K562 (cell line): Measurements from ENCODE around the gene UBQLNL. TPM values are rescaled to one million over a fixed set of nuclear protein-coding genes. Genes with fewer than 3 reads are reported as not detected.
A peak's percentile ranks its signal among the peaks of the same experiment; 100 is the strongest.

Experiments
- CBFA2T3 ChIP-seq: fragments of 450-650 bp; IDR thresholded peaks from 2 replicates; pipeline ENCODE4 v1.6.1; 2017
- ETV6 ChIP-seq, 3 experiments: fragments of 150-350 bp in 1 of 3; sonication (generic) in 1 of 3; formaldehyde crosslinking in 1 of 3; IDR thresholded peaks; 2 replicates each; pipeline versions ENCODE4 v1.6.1 to v1.8.0; 2014 to 2022; ENCODE audit warnings: borderline replicate concordance in 2 of 3, low read depth in 2 of 3, antibody characterized with exemption in 1 of 3, low read length in 1 of 3, mild to moderate bottlenecking in 1 of 3, missing genetic modification reagents in 1 of 3
- MYNN ChIP-seq, 2 experiments: sonication (generic); formaldehyde crosslinking in 1 of 2; IDR thresholded peaks; 2 replicates each; pipeline versions ENCODE4 v1.5.0 to v1.6.1; 2016 to 2020; ENCODE audit warnings: antibody characterized with exemption in 1 of 2, missing genetic modification reagents in 1 of 2
- NCOA1 ChIP-seq: fragments of 450-650 bp; IDR thresholded peaks from 2 replicates; pipeline ENCODE4 v1.6.1; 2016; ENCODE audit warnings: low read depth
- NFATC3 ChIP-seq: fragments of 450-650 bp; IDR thresholded peaks from 2 replicates; pipeline ENCODE4 v1.6.1; 2017; ENCODE audit warnings: mild to moderate bottlenecking
- NR3C1 ChIP-seq: sonication (generic); formaldehyde crosslinking; IDR thresholded peaks from 2 replicates; pipeline ENCODE4 v1.8.1; 2022; ENCODE audit warnings: missing genetic modification reagents
- POLR2G ChIP-seq: fragments of 200-400 bp; formaldehyde crosslinking; IDR thresholded peaks from 2 replicates; pipeline ENCODE4 v1.6.1; 2017; ENCODE audit warnings: low read depth, mild to moderate bottlenecking, antibody characterized with exemption, low read length, moderate library complexity
- RCOR1 ChIP-seq, 2 experiments: IDR thresholded peaks; 2 replicates each; pipeline ENCODE4 v1.6.1; 2012; ENCODE audit warnings: low read depth in 2 of 2, low read length in 2 of 2, borderline replicate concordance in 1 of 2, improper control_type of control experiment in 1 of 2
- SAP30 ChIP-seq: fragments of 200-600 bp; sonication (generic); IDR thresholded peaks from 2 replicates; pipeline ENCODE4 v1.6.1; 2012; ENCODE audit warnings: borderline replicate concordance, low read depth, mild to moderate bottlenecking, moderate library complexity, low read length, control low read depth, inconsistent platforms; ENCODE audit not compliant: insufficient read depth, poor library complexity, severe bottlenecking
- SIN3B ChIP-seq: fragments of 450-650 bp; IDR thresholded peaks from 2 replicates; pipeline ENCODE4 v1.6.1; 2017; ENCODE audit warnings: low read depth, mild to moderate bottlenecking, moderate library complexity
- TCF7L2 ChIP-seq: fragments of 150-350 bp; IDR thresholded peaks from 2 replicates; pipeline ENCODE4 v1.6.1; 2016; ENCODE audit warnings: low read depth, mild to moderate bottlenecking, low read length, moderate library complexity
- ZFP36 ChIP-seq: fragments of 150-350 bp; IDR thresholded peaks from 2 replicates; pipeline ENCODE4 v1.6.1; 2018; ENCODE audit warnings: low read length, low read depth; ENCODE audit not compliant: partially characterized antibody
- ZNF165 ChIP-seq: fragments of 250-450 bp; sonication (Bioruptor Pico); IDR thresholded peaks from 2 replicates; pipeline ENCODE4 v1.4.0; 2020; ENCODE audit warnings: borderline replicate concordance
- ZNF212 ChIP-seq: fragments of 450-650 bp; formaldehyde crosslinking; IDR thresholded peaks from 2 replicates; pipeline ENCODE4 v1.4.0; 2020; ENCODE audit warnings: mild to moderate bottlenecking
- ZNF583 ChIP-seq: fragments of 250-450 bp; sonication (Bioruptor Pico); IDR thresholded peaks from 2 replicates; pipeline ENCODE4 v1.4.0; 2020
- ZNF699 ChIP-seq: fragments of 250-450 bp; sonication (Bioruptor Pico); IDR thresholded peaks from 2 replicates; pipeline ENCODE4 v1.8.0; 2021; ENCODE audit warnings: mild to moderate bottlenecking, moderate library complexity; ENCODE audit not compliant: insufficient replicate concordance
- ZNF766 ChIP-seq: fragments of 200-800 bp; sonication (Bioruptor generic); conservative IDR thresholded peaks from 2 replicates; pipeline ENCODE4 v1.6.1; 2016; ENCODE audit warnings: missing genetic modification characterization, missing compliant biosample characterization
- ZZZ3 ChIP-seq: fragments of 450-650 bp; IDR thresholded peaks from 2 replicates; pipeline ENCODE4 v1.6.1; 2016; ENCODE audit warnings: antibody characterized with exemption, mild to moderate bottlenecking, moderate library complexity
- polyA plus RNA-seq, 8 experiments: library from polyadenylated mRNA; depleted of rRNA in 4 of 8; stranded (reverse) in 5 of 8; unstranded in 3 of 8; fragments of >200 nt; fragmentation: Nextera tagmentation in 2 of 8; fragmentation: Illumina TruSeq in 1 of 8; extraction: Ambion mirVana in 2 of 8; extraction: Trizol in 1 of 8; gene quantifications; 2 replicates each; pipeline versions ENCODE4 v1.2.1 to v1.2.3, GENCODE V29; 2011 to 2014; ENCODE audit warnings: inconsistent platforms in 1 of 8, missing spikeins in 1 of 8
- total RNA-seq, 7 experiments: library from RNA; depleted of rRNA in 6 of 7; stranded (reverse); fragments of >200 nt in 6 of 7; fragmentation: Illumina TruSeq in 2 of 7; extraction: Trizol in 2 of 7; gene quantifications; 2 replicates each; pipeline versions ENCODE4 v1.2.1 to v1.2.3, GENCODE V29; 2011 to 2021; ENCODE audit warnings: low replicate concordance in 1 of 7
- TF ChIP-seq, protein P1 (sequence below), 2 experiments: fragments of 450-650 bp; IDR thresholded peaks; 2 replicates each; pipeline ENCODE4 v1.6.1; 2018; ENCODE audit warnings: mild to moderate bottlenecking in 2 of 2, low read depth in 1 of 2; ENCODE audit not compliant: partially characterized antibody in 2 of 2
- TF ChIP-seq, protein P2 (sequence below): sonication (generic); formaldehyde crosslinking; IDR thresholded peaks from 2 replicates; pipeline ENCODE4 v1.8.1; 2023; ENCODE audit warnings: mild to moderate bottlenecking, missing genetic modification reagents
- TF ChIP-seq, protein P3 (sequence below): fragments of 450-650 bp; formaldehyde crosslinking; conservative IDR thresholded peaks from 2 replicates; pipeline ENCODE4 v1.4.0; 2022; ENCODE audit warnings: mild to moderate bottlenecking, missing genetic modification characterization

The UBQLNL gene
- total and polyA plus RNA-seq, 9 of the 15 experiments (the other 6 are each of a cell fraction or from before 2014, with no cell fraction given): 0.07 to 0.27 (median 0.14) TPM

DNA sequence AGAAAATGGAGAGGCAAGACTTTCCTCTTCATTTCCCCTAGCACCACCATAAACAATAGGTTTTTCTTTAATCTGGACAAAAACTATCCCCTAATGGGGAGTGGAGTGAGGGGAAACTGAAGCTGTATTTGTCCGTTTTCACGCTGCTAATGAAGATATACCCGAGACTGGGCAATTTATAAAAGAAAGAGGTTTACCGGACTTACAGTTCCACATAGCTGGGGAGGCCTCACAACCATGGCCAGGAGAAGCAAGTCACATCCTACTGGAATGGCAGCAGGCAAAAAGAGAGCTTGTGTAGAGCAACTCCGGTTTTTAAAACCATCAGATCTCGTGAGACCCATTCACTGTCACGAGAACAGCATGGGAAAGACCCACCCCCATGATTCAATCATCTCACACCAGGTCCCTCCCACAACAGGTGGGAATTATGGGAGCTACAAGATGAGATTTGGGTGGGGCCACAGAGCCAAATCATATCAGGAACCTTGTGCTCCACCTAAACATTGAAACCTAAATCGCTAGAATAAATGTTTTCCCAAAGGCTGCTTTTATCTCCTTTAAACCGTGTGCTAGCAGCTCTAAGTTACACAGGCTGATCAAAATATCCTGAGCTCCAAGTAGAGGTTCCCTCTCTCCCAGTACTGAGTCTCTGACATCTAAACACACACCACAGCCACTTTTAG, 11.0 kb downstream of the UBQLNL start (continued):
- TF ChIP-seq, protein P1, sequence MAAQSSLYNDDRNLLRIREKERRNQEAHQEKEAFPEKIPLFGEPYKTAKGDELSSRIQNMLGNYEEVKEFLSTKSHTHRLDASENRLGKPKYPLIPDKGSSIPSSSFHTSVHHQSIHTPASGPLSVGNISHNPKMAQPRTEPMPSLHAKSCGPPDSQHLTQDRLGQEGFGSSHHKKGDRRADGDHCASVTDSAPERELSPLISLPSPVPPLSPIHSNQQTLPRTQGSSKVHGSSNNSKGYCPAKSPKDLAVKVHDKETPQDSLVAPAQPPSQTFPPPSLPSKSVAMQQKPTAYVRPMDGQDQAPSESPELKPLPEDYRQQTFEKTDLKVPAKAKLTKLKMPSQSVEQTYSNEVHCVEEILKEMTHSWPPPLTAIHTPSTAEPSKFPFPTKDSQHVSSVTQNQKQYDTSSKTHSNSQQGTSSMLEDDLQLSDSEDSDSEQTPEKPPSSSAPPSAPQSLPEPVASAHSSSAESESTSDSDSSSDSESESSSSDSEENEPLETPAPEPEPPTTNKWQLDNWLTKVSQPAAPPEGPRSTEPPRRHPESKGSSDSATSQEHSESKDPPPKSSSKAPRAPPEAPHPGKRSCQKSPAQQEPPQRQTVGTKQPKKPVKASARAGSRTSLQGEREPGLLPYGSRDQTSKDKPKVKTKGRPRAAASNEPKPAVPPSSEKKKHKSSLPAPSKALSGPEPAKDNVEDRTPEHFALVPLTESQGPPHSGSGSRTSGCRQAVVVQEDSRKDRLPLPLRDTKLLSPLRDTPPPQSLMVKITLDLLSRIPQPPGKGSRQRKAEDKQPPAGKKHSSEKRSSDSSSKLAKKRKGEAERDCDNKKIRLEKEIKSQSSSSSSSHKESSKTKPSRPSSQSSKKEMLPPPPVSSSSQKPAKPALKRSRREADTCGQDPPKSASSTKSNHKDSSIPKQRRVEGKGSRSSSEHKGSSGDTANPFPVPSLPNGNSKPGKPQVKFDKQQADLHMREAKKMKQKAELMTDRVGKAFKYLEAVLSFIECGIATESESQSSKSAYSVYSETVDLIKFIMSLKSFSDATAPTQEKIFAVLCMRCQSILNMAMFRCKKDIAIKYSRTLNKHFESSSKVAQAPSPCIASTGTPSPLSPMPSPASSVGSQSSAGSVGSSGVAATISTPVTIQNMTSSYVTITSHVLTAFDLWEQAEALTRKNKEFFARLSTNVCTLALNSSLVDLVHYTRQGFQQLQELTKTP (IDR thresholded peaks at IDR 0.05; ENCODE audit: low read depth in 1 of 2, partially characterized antibody in 2 of 2): peak in 1 of 2 experiments; percentile 80
- TF ChIP-seq CBFA2T3 (peak; percentile 20; the same call in 1 of the 2 replicates), NR3C1 (no peak), ETV6 (IDR thresholded peaks at IDR 0.05; ENCODE audit: borderline replicate concordance in 1 of 2, low read depth in 2 of 2, low read length in 1 of 2) (no peak), ETV6 (CRISPR knock-in tag; IDR thresholded peaks at IDR 0.05; ENCODE audit: borderline replicate concordance) (no peak), ZNF766 (CRISPR knock-in tag) (no peak; the same call in 1 of the 2 replicates), ZNF699 (CRISPR knock-in tag) (no peak), ZNF212 (no peak), ZNF583 (CRISPR knock-in tag) (no peak), NFATC3 (no peak), POLR2G (peak; percentile 80), ZZZ3 (no peak), TCF7L2 (no peak), SAP30 (no peak), RCOR1 (IDR thresholded peaks at IDR 0.05; ENCODE audit: borderline replicate concordance in 1 of 2, low read depth in 2 of 2, low read length in 2 of 2) (no peak), NCOA1 (no peak), MYNN (IDR thresholded peaks at IDR 0.05) (no peak), MYNN (CRISPR knock-in tag; IDR thresholded peaks at IDR 0.05) (no peak), SIN3B (peak; percentile 28; the same call in 1 of the 2 replicates), ZFP36 (no peak), ZNF165 (no peak)
- TF ChIP-seq, protein P2, sequence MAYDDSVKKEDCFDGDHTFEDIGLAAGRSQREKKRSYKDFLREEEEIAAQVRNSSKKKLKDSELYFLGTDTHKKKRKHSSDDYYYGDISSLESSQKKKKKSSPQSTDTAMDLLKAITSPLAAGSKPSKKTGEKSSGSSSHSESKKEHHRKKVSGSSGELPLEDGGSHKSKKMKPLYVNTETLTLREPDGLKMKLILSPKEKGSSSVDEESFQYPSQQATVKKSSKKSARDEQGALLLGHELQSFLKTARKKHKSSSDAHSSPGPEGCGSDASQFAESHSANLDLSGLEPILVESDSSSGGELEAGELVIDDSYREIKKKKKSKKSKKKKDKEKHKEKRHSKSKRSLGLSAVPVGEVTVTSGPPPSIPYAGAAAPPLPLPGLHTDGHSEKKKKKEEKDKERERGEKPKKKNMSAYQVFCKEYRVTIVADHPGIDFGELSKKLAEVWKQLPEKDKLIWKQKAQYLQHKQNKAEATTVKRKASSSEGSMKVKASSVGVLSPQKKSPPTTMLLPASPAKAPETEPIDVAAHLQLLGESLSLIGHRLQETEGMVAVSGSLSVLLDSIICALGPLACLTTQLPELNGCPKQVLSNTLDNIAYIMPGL: no peak
- TF ChIP-seq, protein P3, sequence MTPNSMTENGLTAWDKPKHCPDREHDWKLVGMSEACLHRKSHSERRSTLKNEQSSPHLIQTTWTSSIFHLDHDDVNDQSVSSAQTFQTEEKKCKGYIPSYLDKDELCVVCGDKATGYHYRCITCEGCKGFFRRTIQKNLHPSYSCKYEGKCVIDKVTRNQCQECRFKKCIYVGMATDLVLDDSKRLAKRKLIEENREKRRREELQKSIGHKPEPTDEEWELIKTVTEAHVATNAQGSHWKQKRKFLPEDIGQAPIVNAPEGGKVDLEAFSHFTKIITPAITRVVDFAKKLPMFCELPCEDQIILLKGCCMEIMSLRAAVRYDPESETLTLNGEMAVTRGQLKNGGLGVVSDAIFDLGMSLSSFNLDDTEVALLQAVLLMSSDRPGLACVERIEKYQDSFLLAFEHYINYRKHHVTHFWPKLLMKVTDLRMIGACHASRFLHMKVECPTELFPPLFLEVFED (CRISPR knock-in tag): no peak
